ENCODE data around the gene GSAP.

The GSAP gene

DNA sequence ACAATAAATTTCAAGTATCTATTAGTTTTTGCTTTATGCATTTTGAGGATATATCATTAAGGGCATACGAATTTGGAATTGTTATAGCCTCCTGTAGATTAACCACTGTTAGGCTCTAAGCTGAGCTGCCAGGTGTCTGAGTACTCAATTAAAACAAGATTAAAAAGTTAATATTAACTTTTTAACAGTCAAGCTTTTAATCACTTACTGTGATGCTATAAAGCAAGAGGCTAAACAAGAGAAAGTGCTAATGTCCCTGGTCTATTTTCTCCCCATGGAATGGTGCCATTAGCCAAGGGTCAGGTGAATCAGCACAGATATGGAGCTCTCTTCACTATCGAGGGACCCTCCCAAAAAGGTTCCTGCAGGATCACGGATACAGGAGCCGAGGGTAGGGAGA lies 9.7 kb downstream of the GSAP start:
- DNase-seq = no peak

DNA sequence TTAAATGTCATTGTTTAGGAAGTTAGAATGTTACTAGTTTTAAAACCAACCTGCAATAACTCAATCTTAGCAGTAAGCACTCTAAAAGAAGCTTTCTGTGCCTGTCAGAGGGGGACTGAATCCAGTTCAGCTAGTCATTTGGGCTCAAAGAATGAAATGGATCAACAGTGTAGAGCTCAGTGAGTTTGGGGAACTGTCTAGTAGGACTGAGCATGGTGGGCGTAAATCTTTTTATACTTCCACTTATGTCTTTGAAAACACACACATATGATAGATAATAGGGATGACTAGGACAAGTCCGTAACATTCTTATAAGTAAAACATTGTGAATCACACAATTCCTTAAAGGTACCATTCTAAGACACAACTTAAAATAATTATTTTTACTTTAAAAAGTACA lies 11.5 kb downstream of the GSAP start:
- no peak for DNase-seq

GRCh38 chr7:77403957-77404356 lies 12.2 kb downstream of the GSAP start:
- DNase-seq = no peak

- DNase-seq = no peak
Observed at GRCh38 chr7:77402818-77403217, 13.3 kb downstream of the GSAP start.

GRCh38 chr7:77401002-77401401 lies 15.1 kb downstream of the GSAP start:
- DNase-seq = no peak

DNA sequence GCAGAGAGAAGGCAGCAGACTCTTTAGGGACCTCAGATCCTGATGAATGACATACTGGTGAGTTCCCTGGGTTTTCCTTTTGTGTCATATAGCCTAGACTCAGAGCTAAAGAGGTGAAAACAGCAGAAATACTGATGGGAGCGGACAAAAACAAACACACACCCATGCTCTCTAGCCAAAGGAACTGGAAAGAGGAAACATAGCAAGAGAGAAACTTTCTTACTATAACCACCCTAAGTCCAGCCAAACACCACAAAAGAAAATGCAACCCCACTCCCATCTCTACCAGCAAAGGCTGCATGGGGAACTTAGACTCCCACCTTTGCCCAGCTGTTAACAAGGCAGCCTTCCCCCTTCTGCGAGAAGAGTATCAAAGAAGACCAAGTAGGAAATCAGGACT lies 16.3 kb downstream of the GSAP start:
- DNase-seq = no peak

DNA sequence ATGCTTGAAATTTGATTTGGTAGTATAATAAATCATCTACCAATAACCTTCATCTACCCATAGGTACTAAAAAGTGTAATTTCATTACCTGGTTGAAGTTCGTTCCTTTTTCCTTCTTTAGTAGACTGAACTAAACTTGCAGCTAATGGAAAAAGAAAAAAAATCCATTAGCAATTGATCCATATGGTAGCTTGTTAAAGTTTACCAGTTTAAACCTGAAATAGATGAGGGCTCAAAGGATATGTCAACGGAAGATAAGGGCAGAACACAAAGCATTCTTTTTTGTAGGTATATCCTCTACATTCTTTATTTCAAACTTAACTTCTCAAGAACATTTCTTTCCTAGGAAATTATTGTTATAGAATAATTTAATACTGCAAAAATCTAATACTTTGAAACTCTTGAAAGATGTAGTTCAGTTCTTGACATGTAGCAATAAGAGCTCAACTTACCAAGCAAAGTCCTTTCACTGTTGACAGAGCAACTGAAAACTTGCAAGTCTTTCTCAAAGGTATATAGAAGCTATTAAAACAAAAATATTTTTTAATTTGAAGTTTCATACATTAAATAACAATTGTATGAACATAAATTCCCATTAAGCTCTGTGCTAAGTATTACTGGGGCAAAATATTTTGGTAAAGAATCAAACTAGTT lies 19.1 kb downstream of the GSAP start:
- no peak for DNase-seq

GRCh38 chr7:77395626-77396025 lies 20.5 kb downstream of the GSAP start:
- no peak for DNase-seq

GRCh38 chr7:77393954-77394353 lies 22.2 kb downstream of the GSAP start:
- no peak for DNase-seq

- DNase-seq = peak; percentile 46
Observed at GRCh38 chr7:77393261-77393660, 22.9 kb downstream of the GSAP start.

DNA sequence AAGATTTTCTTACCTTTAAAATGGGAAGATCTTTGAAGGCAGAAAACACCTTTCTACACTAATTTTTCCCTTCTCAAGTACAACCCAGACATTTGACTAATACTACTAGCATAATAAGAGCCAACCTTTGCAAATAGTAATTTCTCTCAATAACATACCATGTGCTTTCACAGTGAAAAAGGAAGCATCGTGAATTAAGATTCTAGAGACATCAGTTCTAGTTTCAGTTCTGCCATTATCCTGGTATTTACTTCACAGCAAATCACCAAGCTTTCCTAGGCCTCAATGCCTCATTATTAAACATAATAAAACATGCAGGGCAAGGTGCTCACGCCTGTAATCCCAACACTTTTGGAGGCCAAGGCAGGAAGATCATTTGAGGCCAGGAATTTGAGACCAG lies 24.9 kb downstream of the GSAP start:
- DNase-seq = no peak

GRCh38 chr7:77388055-77388641 lies 28.0 kb downstream of the GSAP start:
- DNase-seq = no peak

DNA sequence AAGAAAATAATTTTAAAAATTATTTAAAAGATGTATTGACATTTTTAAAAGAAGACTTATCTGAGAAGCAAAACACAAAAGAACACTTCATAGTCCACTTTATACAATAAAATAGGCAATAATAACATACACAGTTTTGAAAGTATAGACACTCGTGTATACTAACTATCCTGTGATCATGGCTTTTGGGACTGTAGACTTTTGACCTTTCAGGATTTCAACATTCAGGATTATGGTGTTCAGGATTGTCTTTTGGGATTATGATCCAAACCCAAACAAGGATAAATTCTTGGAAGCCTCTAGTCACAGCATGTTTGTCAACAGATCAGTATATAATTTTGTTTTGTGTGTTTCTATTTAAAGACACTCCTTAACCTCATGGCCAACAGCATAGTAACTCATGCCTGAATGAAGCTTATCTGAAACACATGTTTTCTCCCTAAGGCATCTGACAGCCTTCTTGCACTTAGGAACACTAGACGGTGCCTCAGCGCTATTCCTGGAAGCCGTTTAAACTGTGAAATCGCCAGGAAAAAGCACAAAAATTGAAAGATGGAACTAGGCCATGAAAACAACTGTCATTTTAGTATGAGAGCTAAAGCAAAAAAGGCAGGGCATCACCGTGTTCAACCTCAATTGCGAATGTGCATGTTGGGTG lies 29.9 kb downstream of the GSAP start:
- DNase-seq = no peak

DNA sequence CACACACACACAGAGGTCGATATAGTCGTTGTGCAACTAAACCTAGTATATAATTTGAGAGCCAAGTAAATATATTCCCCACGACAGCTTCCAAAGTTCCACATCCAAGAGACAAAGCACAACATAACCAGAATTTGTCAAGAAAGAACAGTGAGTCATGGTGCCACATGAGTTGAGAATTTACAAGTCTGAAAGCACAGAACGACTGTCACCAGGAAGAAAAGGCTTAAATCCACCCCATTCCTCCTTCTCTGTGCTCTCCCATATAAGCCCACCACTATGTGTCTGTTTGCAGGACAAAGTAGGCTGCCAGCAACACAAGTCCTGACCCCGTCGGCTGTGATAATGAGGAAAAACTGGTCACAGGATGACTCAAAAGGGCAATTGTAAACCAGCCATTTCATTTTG lies 32.8 kb downstream of the GSAP start:
- peak; percentile 5 for DNase-seq

DNA sequence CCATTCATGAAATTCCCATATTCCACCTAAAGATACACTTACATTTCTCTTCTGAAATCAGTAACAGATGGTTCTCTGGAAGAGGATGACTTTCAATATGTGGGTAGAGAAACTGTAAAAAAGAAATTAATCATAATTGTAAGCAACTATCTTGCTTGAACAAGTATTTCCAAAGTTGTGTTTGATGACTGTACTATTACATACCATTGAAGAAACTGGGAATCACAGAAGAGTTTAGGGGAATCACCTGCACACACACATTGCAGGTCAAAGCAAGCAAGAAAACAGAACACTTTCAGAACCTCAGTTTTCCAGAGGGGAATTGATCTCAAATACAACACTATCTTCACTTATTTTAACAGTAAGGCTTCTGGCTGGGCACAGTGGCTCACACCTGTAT lies 33.6 kb downstream of the GSAP start:
- DNase-seq = no peak

DNA sequence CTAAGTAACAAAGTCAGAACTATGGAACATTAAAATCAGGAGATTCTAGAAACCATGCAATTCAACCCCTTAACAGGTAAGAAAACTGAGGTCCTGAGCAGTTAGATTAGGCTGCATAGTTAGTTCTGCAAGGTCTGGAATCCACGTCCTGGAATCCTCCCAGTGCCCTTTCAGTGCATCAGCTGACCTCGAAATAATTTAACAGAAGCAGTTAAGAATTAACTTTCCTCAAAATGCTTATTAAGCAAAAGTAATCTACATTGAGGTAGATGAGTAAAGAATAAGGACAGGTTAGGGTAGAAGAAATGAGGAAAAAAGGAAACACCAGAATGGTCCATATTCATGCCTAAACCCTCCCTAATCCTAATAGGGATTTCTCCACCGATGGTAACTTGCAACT lies 37.6 kb downstream of the GSAP start:
- no peak for DNase-seq

DNA sequence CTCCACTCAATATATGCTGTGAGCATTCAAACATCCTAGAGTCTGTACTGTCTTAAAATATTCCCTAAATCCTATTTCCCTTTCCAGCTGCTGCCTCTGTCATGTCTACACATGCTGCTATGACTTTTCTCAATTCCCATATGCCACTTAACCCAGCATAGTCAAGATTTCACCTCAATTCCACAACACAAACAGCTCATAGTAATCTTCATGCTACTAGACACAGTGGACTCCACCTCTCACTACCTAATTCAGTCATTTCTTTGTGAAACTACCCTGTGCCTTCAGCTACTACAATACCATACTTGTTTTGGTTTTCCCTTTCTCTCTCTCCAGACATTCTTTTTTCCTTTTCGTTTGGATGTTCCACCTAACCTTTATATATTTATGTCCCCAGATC lies 45.5 kb downstream of the GSAP start:
- no peak for DNase-seq

GRCh38 chr7:77368974-77369373 lies 47.2 kb downstream of the GSAP start:
- peak; percentile 9 for DNase-seq

- no peak for DNase-seq
Observed at GRCh38 chr7:77367976-77368375, 48.2 kb downstream of the GSAP start.

GRCh38 chr7:77362905-77363304 lies 53.2 kb downstream of the GSAP start:
- DNase-seq = no peak

DNA sequence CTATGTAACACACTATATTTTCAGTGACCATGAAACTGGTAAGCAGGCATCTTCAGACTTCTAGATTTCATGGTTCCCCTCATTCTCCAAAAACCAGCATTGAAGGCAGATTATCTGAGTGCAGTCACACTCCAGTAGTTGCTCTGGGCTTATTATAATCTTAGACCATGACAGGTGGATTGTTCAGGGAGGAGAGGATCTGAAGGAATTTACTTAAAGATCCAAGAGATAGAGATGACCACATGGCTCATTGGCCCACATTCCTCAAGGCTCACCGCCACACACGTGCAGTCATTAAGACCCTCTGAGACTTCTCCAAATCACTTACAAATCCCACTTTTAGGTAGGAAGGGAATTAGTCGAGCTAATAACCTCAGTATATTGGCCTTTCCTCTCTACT lies 55.2 kb downstream of the GSAP start:
- DNase-seq = no peak

- DNase-seq = no peak
Observed at GRCh38 chr7:77360104-77360503, 56.0 kb downstream of the GSAP start.

DNA sequence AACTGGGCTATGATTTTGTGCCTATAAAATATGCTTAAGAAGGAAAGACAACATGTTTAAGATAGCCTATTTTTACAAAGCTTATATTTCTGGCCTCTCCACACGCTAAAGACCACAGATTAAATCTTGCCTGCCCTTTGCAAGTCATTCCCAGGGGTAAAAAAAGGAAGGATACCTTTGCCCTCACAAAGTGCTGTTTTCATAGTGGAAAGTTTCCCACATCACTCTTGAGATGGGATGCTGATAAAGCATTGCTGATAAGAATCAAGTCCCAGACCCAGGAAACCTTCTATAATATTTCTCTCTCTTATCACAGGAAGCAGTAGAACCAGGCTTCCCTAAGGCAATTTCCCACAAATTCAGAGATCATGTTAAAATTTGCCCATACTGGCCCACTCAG lies 56.5 kb downstream of the GSAP start:
- DNase-seq = no peak

DNA sequence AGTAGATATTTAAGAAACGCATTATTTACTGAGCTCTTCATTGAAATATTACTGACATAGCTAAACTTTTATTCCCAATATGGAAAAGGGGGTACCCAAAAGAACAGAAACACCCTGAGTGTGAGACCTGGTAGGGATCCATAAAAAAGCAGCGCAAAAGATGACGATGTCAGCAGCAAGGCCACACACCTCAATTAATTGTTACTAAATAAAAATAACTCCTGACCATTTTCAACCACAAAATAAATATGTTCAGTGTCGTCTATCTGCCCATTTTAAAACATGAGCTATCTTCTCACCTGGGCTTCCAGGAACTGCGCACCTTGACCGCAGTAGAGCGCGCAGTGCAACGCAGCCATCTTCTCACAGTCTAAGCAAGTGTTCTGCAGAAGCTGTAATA lies 61.2 kb downstream of the GSAP start:
- no peak for DNase-seq

GRCh38 chr7:77354484-77354883 lies 61.7 kb downstream of the GSAP start:
- DNase-seq = no peak

Data from HCEC 1CT (cell line).